K562 (cell line): Measurements from ENCODE around the gene SIAE. TPM values are rescaled to one million over a fixed set of nuclear protein-coding genes. Genes with fewer than 3 reads are reported as not detected.
A peak's percentile ranks its signal among the peaks of the same experiment; 100 is the strongest.

Source experiments
- BDP1 ChIP-seq: IDR thresholded peaks from 3 replicates; pipeline ENCODE4 v1.6.1; 2011; ENCODE audit not compliant: insufficient read length, insufficient read depth
- CREB1 ChIP-seq, 2 experiments: sonication (generic) in 1 of 2; formaldehyde crosslinking in 1 of 2; IDR thresholded peaks; 2 replicates each; pipeline versions ENCODE4 v1.6.1 to v1.8.0; 2012 to 2022; ENCODE audit warnings: inconsistent platforms in 1 of 2, mild to moderate bottlenecking in 1 of 2, missing genetic modification reagents in 1 of 2, moderate library complexity in 1 of 2
- GATA2 ChIP-seq: sonication (generic); formaldehyde crosslinking; IDR thresholded peaks from 2 replicates; pipeline ENCODE4 v1.4.0; 2020; ENCODE audit warnings: mild to moderate bottlenecking, missing genetic modification reagents
- HLTF ChIP-seq: fragments of 450-650 bp; IDR thresholded peaks from 2 replicates; pipeline ENCODE4 v1.6.1; 2016
- KAT8 ChIP-seq: fragments of 450-650 bp; IDR thresholded peaks from 2 replicates; pipeline ENCODE4 v1.6.1; 2016; ENCODE audit warnings: low read depth, mild to moderate bottlenecking
- LCOR ChIP-seq: sonication (generic); formaldehyde crosslinking; IDR thresholded peaks from 2 replicates; pipeline ENCODE4 v1.8.0; 2022; ENCODE audit warnings: mild to moderate bottlenecking, missing genetic modification reagents
- LEF1 ChIP-seq: fragments of 450-650 bp; IDR thresholded peaks from 2 replicates; pipeline ENCODE4 v1.6.1; 2016; ENCODE audit warnings: mild to moderate bottlenecking
- MBD2 ChIP-seq: sonication (generic); IDR thresholded peaks from 2 replicates; pipeline ENCODE4 v1.6.1; 2016; ENCODE audit warnings: low read depth, borderline replicate concordance
- NR2C1 ChIP-seq, 2 experiments: fragments of 450-650 bp; IDR thresholded peaks; 2 replicates each; pipeline ENCODE4 v1.6.1; 2017; ENCODE audit warnings: mild to moderate bottlenecking in 2 of 2, antibody characterized with exemption in 1 of 2, inconsistent platforms in 1 of 2, missing compliant biosample characterization in 1 of 2, missing genetic modification characterization in 1 of 2
- PBX2 ChIP-seq, 2 experiments: IDR thresholded peaks in 1 of 2; conservative IDR thresholded peaks in 1 of 2; 2 replicates each; pipeline ENCODE4 v1.6.1; 2016; ENCODE audit warnings: low read depth in 2 of 2, mild to moderate bottlenecking in 1 of 2, missing compliant biosample characterization in 1 of 2, missing genetic modification characterization in 1 of 2, moderate library complexity in 1 of 2
- TCF7 ChIP-seq: sonication (generic); IDR thresholded peaks from 2 replicates; pipeline ENCODE4 v1.6.1; 2016; ENCODE audit warnings: antibody characterized with exemption, borderline replicate concordance
- ZC3H11A ChIP-seq: IDR thresholded peaks from 2 replicates; pipeline ENCODE4 v1.6.1; 2012; ENCODE audit warnings: low read depth, low read length, improper control_type of control experiment
- ZC3H8 ChIP-seq: fragments of 450-650 bp; IDR thresholded peaks from 2 replicates; pipeline ENCODE4 v1.6.1; 2017
- ZNF274 ChIP-seq: IDR thresholded peaks from 2 replicates; pipeline ENCODE4 v1.6.1; 2011; ENCODE audit warnings: low read depth, mild to moderate bottlenecking, low read length, moderate library complexity, borderline replicate concordance
- ZNF699 ChIP-seq: fragments of 250-450 bp; sonication (Bioruptor Pico); IDR thresholded peaks from 2 replicates; pipeline ENCODE4 v1.8.0; 2021; ENCODE audit warnings: mild to moderate bottlenecking, moderate library complexity; ENCODE audit not compliant: insufficient replicate concordance
- polyA plus RNA-seq, 8 experiments: library from polyadenylated mRNA; depleted of rRNA in 4 of 8; stranded (reverse) in 5 of 8; unstranded in 3 of 8; fragments of >200 nt; fragmentation: Nextera tagmentation in 2 of 8; fragmentation: Illumina TruSeq in 1 of 8; extraction: Ambion mirVana in 2 of 8; extraction: Trizol in 1 of 8; gene quantifications; 2 replicates each; pipeline versions ENCODE4 v1.2.1 to v1.2.3, GENCODE V29; 2011 to 2014; ENCODE audit warnings: inconsistent platforms in 1 of 8, missing spikeins in 1 of 8
- total RNA-seq, 7 experiments: library from RNA; depleted of rRNA in 6 of 7; stranded (reverse); fragments of >200 nt in 6 of 7; fragmentation: Illumina TruSeq in 2 of 7; extraction: Trizol in 2 of 7; gene quantifications; 2 replicates each; pipeline versions ENCODE4 v1.2.1 to v1.2.3, GENCODE V29; 2011 to 2021; ENCODE audit warnings: low replicate concordance in 1 of 7
- TF ChIP-seq, protein P1 (sequence below): fragments of 200-800 bp; sonication (Bioruptor generic); IDR thresholded peaks from 2 replicates; pipeline ENCODE4 v1.6.1; 2017; ENCODE audit warnings: missing genetic modification characterization, missing compliant biosample characterization
- TF ChIP-seq, protein P2 (sequence below): sonication (generic); formaldehyde crosslinking; IDR thresholded peaks from 2 replicates; pipeline ENCODE4 v1.8.0; 2022; ENCODE audit warnings: mild to moderate bottlenecking, missing genetic modification reagents
- TF ChIP-seq, protein P3 (sequence below): fragments of 250-450 bp; sonication (Bioruptor Pico); IDR thresholded peaks from 2 replicates; pipeline ENCODE4 v1.9.0; 2021; ENCODE audit warnings: mild to moderate bottlenecking, inconsistent platforms
- TF ChIP-seq, protein P4 (sequence below): fragments of 450-650 bp; formaldehyde crosslinking; IDR thresholded peaks from 2 replicates; pipeline ENCODE4 v1.4.0; 2022; ENCODE audit warnings: missing genetic modification characterization

Gene SIAE
- total and polyA plus RNA-seq, 9 of the 15 experiments (the other 6 are each of a cell fraction or from before 2014, with no cell fraction given): 0.89 to 9.6 (median 3.7) TPM

DNA sequence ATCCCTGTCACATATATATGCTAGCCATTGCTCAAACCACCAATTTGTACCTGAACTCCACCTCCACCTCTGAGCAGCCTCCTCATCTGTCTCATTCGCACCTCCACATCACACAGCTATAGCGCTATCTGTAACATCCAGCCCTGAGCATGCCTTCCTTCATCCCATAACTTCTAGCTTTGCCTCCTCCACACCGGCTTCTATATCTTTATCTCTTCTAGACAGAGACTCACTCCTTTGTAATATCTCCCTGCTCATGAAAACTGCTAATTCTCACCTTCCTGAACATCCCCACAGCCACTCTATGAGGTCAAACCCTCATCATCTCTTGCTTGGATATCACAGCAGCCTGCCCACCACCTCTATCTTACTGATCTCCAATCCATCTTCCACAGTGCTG lies 5.9 kb downstream of the SIAE start (continued):
- TF ChIP-seq, protein P1, sequence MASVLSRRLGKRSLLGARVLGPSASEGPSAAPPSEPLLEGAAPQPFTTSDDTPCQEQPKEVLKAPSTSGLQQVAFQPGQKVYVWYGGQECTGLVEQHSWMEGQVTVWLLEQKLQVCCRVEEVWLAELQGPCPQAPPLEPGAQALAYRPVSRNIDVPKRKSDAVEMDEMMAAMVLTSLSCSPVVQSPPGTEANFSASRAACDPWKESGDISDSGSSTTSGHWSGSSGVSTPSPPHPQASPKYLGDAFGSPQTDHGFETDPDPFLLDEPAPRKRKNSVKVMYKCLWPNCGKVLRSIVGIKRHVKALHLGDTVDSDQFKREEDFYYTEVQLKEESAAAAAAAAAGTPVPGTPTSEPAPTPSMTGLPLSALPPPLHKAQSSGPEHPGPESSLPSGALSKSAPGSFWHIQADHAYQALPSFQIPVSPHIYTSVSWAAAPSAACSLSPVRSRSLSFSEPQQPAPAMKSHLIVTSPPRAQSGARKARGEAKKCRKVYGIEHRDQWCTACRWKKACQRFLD (CRISPR knock-in tag): peak; percentile 78; the same call in 1 of the 2 replicates
- TF ChIP-seq LCOR (CRISPR knock-in tag) (0 out of 2 replicates have a peak, but pooled peaks have one; percentile 48), ZNF699 (CRISPR knock-in tag) (no peak), BDP1 (no peak), ZC3H8 (no peak), LEF1 (peak; percentile 43; the same call in 1 of the 2 replicates), HLTF (peak; percentile 87; the same call in 1 of the 2 replicates), MBD2 (peak; percentile 31; the same call in 1 of the 2 replicates), TCF7 (peak; percentile 61; the same call in 1 of the 2 replicates), ZNF274 (peak; percentile 22; the same call in 1 of the 2 replicates), ZC3H11A (no peak), GATA2 (CRISPR knock-in tag) (peak; percentile 83), KAT8 (no peak), CREB1 (IDR thresholded peaks at IDR 0.05) (peak; percentile 63; the same call in 1 of the 2 replicates), CREB1 (CRISPR knock-in tag; IDR thresholded peaks at IDR 0.05) (no peak), PBX2 (CRISPR knock-in tag; IDR thresholded peaks at IDR 0.05; ENCODE audit: low read depth) (no peak), PBX2 (tag; conservative IDR thresholded peaks at IDR 0.05; ENCODE audit: low read depth) (0 out of 2 replicates have a peak, but pooled peaks have one; percentile 10), NR2C1 (IDR thresholded peaks at IDR 0.05) (peak; percentile 22; the same call in 1 of the 2 replicates), NR2C1 (tag; IDR thresholded peaks at IDR 0.05) (no peak)
- TF ChIP-seq, protein P2, sequence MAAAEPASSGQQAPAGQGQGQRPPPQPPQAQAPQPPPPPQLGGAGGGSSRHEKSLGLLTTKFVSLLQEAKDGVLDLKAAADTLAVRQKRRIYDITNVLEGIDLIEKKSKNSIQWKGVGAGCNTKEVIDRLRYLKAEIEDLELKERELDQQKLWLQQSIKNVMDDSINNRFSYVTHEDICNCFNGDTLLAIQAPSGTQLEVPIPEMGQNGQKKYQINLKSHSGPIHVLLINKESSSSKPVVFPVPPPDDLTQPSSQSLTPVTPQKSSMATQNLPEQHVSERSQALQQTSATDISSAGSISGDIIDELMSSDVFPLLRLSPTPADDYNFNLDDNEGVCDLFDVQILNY (CRISPR knock-in tag): no peak
- TF ChIP-seq, protein P3, sequence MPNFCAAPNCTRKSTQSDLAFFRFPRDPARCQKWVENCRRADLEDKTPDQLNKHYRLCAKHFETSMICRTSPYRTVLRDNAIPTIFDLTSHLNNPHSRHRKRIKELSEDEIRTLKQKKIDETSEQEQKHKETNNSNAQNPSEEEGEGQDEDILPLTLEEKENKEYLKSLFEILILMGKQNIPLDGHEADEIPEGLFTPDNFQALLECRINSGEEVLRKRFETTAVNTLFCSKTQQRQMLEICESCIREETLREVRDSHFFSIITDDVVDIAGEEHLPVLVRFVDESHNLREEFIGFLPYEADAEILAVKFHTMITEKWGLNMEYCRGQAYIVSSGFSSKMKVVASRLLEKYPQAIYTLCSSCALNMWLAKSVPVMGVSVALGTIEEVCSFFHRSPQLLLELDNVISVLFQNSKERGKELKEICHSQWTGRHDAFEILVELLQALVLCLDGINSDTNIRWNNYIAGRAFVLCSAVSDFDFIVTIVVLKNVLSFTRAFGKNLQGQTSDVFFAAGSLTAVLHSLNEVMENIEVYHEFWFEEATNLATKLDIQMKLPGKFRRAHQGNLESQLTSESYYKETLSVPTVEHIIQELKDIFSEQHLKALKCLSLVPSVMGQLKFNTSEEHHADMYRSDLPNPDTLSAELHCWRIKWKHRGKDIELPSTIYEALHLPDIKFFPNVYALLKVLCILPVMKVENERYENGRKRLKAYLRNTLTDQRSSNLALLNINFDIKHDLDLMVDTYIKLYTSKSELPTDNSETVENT: no peak
- TF ChIP-seq, protein P4, sequence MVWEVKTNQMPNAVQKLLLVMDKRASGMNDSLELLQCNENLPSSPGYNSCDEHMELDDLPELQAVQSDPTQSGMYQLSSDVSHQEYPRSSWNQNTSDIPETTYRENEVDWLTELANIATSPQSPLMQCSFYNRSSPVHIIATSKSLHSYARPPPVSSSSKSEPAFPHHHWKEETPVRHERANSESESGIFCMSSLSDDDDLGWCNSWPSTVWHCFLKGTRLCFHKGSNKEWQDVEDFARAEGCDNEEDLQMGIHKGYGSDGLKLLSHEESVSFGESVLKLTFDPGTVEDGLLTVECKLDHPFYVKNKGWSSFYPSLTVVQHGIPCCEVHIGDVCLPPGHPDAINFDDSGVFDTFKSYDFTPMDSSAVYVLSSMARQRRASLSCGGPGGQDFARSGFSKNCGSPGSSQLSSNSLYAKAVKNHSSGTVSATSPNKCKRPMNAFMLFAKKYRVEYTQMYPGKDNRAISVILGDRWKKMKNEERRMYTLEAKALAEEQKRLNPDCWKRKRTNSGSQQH (CRISPR knock-in tag): 0 out of 2 replicates have a peak, but pooled peaks have one; percentile 55
